NCI-H2107 treated with DMSO at 0.1 percent for 48 hours (cell line): ENCODE data around the gene CPE.
"Not testable (repeated sequence)": the region's sequence is repeated elsewhere in the genome, so short reads cannot be mapped to it uniquely, and the experiment has no call there.

ENCODE experiments used
- DNase-seq: peaks from one replicate; lab custom pipeline; 2025; ENCODE audit not compliant: unreplicated experiment; lab: John Stamatoyannopoulos, UW

The CPE gene

GRCh38 chr4:165378745-165379677, at the start of gene CPE:
TSS of gene CPE (plus strand) at chr4:165379008. CDS start at chr4:165379222, 214 bp downstream.
- DNase-seq, result peak; percentile 33

GRCh38 chr4:165330071-165330470, 48.7 kb upstream of the CPE start:
- DNase-seq, result no peak

GRCh38 chr4:165330666-165331065, 48.1 kb upstream of the CPE start:
- DNase-seq, result no peak

- DNase-seq, result no peak
Observed at GRCh38 chr4:165331359-165331758, 47.4 kb upstream of the CPE start.

GRCh38 chr4:165331823-165332222, 47.0 kb upstream of the CPE start:
- DNase-seq, result no peak

- no peak for DNase-seq
Observed at GRCh38 chr4:165332502-165332901, 46.3 kb upstream of the CPE start.

- DNase-seq, result no peak
Observed at GRCh38 chr4:165335163-165335703, 43.6 kb upstream of the CPE start.

GRCh38 chr4:165336743-165337142, 42.1 kb upstream of the CPE start:
- no peak for DNase-seq

GRCh38 chr4:165342340-165342739, 36.5 kb upstream of the CPE start:
- DNase-seq, result not testable (repeated sequence)

GRCh38 chr4:165343353-165344191, 35.2 kb upstream of the CPE start:
- peak; percentile 22 for DNase-seq

- no peak for DNase-seq
Observed at GRCh38 chr4:165345666-165346417, 33.0 kb upstream of the CPE start.

- no peak for DNase-seq
Observed at GRCh38 chr4:165347647-165348569, 30.9 kb upstream of the CPE start.

- DNase-seq, result no peak
Observed at GRCh38 chr4:165351359-165352130, 27.3 kb upstream of the CPE start.

- peak; percentile 39 for DNase-seq
Observed at GRCh38 chr4:165355900-165356300, 22.9 kb upstream of the CPE start.

GRCh38 chr4:165359506-165359905, 19.3 kb upstream of the CPE start:
- no peak for DNase-seq

- DNase-seq, result no peak
Observed at GRCh38 chr4:165360041-165360695, 18.6 kb upstream of the CPE start.

GRCh38 chr4:165360985-165361670, 17.7 kb upstream of the CPE start:
- no peak for DNase-seq

- DNase-seq, result no peak
Observed at GRCh38 chr4:165361810-165362209, 17.0 kb upstream of the CPE start.
